HepG2 (cell line): ENCODE measurements around the gene CYSRT1. TPM values are rescaled to one million over a fixed set of nuclear protein-coding genes. Genes with fewer than 3 reads are reported as not detected.
A peak's percentile ranks its signal among the peaks of the same experiment; 100 is the strongest.

Experiments used
- BRD4 ChIP-seq: sonication (generic); formaldehyde crosslinking; IDR thresholded peaks from 2 replicates; pipeline ENCODE4 v1.4.0; 2020; ENCODE audit warnings: missing genetic modification reagents
- FOXK1 ChIP-seq: sonication (generic); formaldehyde crosslinking; IDR thresholded peaks from 2 replicates; pipeline ENCODE4 v1.4.0; 2020; ENCODE audit warnings: low read depth, missing genetic modification reagents, borderline replicate concordance
- GATAD1 ChIP-seq: IDR thresholded peaks from 2 replicates; pipeline ENCODE4 v1.6.1; 2016; ENCODE audit warnings: missing genetic modification reagents, missing compliant biosample characterization
- ONECUT2 ChIP-seq: sonication (generic); formaldehyde crosslinking; IDR thresholded peaks from 2 replicates; pipeline ENCODE4 v1.4.0; 2020; ENCODE audit warnings: missing genetic modification reagents
- UBTF ChIP-seq: sonication (generic); formaldehyde crosslinking; IDR thresholded peaks from 2 replicates; pipeline ENCODE4 v1.4.0; 2020; ENCODE audit warnings: mild to moderate bottlenecking, missing genetic modification reagents
- ZBTB40 ChIP-seq, 2 experiments: fragments of 450-650 bp in 1 of 2; sonication (generic) in 1 of 2; formaldehyde crosslinking in 1 of 2; IDR thresholded peaks; 2 replicates each; pipeline versions ENCODE4 v1.6.1 to v1.8.0; 2016 to 2022; ENCODE audit warnings: antibody characterized with exemption in 1 of 2, mild to moderate bottlenecking in 1 of 2, missing genetic modification reagents in 1 of 2
- ZBTB7B ChIP-seq: sonication (generic); formaldehyde crosslinking; IDR thresholded peaks from 2 replicates; pipeline ENCODE4 v1.4.0; 2020; ENCODE audit warnings: missing genetic modification reagents
- ZNF274 ChIP-seq: sonication (generic); formaldehyde crosslinking; IDR thresholded peaks from 2 replicates; pipeline ENCODE4 v1.5.1; 2020; ENCODE audit warnings: mild to moderate bottlenecking, missing genetic modification reagents
- ZNF276 ChIP-seq: sonication (generic); formaldehyde crosslinking; IDR thresholded peaks from 2 replicates; pipeline ENCODE4 v1.4.0; 2020; ENCODE audit warnings: mild to moderate bottlenecking, low read depth, missing genetic modification reagents
- ZNF580 ChIP-seq: IDR thresholded peaks from 2 replicates; pipeline ENCODE4 v1.6.1; 2016; ENCODE audit warnings: low read depth, borderline replicate concordance
- ZSCAN5A ChIP-seq: sonication (generic); formaldehyde crosslinking; IDR thresholded peaks from 2 replicates; pipeline ENCODE4 v1.8.0; 2022; ENCODE audit warnings: mild to moderate bottlenecking, missing genetic modification reagents, borderline replicate concordance
- polyA plus RNA-seq, 8 experiments: library from polyadenylated mRNA; depleted of rRNA in 3 of 8; stranded (reverse) in 7 of 8; unstranded in 1 of 8; fragments of >200 nt; fragmentation: Illumina TruSeq in 4 of 8; extraction: Trizol in 4 of 8; gene quantifications; 2 replicates each; pipeline versions ENCODE4 v1.2.1 to v1.2.3, GENCODE V29; 2011 to 2016; ENCODE audit warnings: low read depth in 4 of 8, missing spikeins in 1 of 8, mixed read lengths in 1 of 8; ENCODE audit not compliant: insufficient read depth in 1 of 8
- total RNA-seq, 5 experiments: library from RNA; depleted of rRNA; stranded (reverse); fragments of >200 nt; fragmentation: Illumina TruSeq; extraction: Trizol; gene quantifications; 2 replicates each; pipeline ENCODE4 v1.2.3, GENCODE V29; 2016; ENCODE audit warnings: low read depth in 1 of 5

CYSRT1 gene
- total and polyA plus RNA-seq, 2 of the 13 experiments (the other 11 are each of a cell fraction or from before 2014, with no cell fraction given): 1.5 to 2.1 TPM

GRCh38 chr9:137205126-137206069, 19.6 kb upstream of the CYSRT1 start, which contains the start of the genes NDOR1 and TMEM203 (continued):
- 0 out of 2 replicates have a peak, but pooled peaks have one; percentile 43 for TF ChIP-seq ZNF276 (CRISPR knock-in tag)
- peak; percentile 67; the same call in 1 of the 2 replicates for TF ChIP-seq BRD4 (CRISPR knock-in tag)
- TF ChIP-seq GATAD1 (CRISPR knock-in tag): peak; percentile 100
- peak; percentile 66 for TF ChIP-seq ZBTB40 (IDR thresholded peaks at IDR 0.05)
- peak; percentile 53; the same call in 1 of the 2 replicates for TF ChIP-seq ZBTB40 (CRISPR knock-in tag; IDR thresholded peaks at IDR 0.05)
- peak; percentile 63; the same call in 1 of the 2 replicates for TF ChIP-seq ZNF580 (CRISPR knock-in tag)
- TF ChIP-seq ZSCAN5A (CRISPR knock-in tag): no peak
- peak; percentile 89; the same call in 1 of the 2 replicates for TF ChIP-seq FOXK1 (CRISPR knock-in tag)
- TF ChIP-seq ZNF274 (CRISPR knock-in tag): 0 out of 2 replicates have a peak, but pooled peaks have one; percentile 32
- TF ChIP-seq UBTF (CRISPR knock-in tag): peak; percentile 73
- TF ChIP-seq ZBTB7B: peak; percentile 80; the same call in 1 of the 2 replicates
- TF ChIP-seq ONECUT2 (CRISPR knock-in tag): 0 out of 2 replicates have a peak, but pooled peaks have one; percentile 9
